A673 (cell line): Measurements from ENCODE around the gene PDCD7.

Experiments
- EZH2 ChIP-seq: fragments of 200-600 bp; sonication (generic); IDR thresholded peaks from 2 replicates; pipeline ENCODE4 v1.6.1; 2017; ENCODE audit warnings: borderline replicate concordance, low read depth, mild to moderate bottlenecking, mixed read lengths, antibody characterized with exemption, low read length; ENCODE audit not compliant: poor library complexity, severe bottlenecking
- TF ChIP-seq, protein P1 (sequence below): fragments of 300-800, 200-600 bp; sonication (generic); conservative IDR thresholded peaks from 2 replicates; pipeline ENCODE4 v1.5.1; 2017; ENCODE audit warnings: low read depth, mild to moderate bottlenecking, antibody characterized with exemption, low read length, moderate library complexity, mixed read lengths

DNA sequence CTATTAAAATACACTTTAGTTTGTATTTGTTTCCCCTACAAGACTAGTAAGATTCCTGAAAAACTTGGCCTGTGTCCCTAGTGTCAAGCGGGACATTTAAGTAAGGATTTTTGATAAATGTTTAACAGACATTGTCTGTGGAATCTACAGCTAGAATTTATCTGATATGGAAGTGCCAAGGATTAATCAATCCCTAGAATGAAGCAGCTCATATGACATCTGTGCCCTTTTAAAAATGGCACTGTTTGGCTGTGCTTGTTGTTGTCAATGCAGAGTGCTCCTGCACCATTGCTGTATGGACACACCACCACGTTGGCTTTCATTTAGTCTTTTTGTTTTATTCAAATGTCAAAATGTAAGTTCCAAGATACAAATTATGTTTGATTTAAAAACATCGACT, 14.3 kb upstream of the PDCD7 start:
- no peak for TF ChIP-seq EZH2
- TF ChIP-seq, protein P1, sequence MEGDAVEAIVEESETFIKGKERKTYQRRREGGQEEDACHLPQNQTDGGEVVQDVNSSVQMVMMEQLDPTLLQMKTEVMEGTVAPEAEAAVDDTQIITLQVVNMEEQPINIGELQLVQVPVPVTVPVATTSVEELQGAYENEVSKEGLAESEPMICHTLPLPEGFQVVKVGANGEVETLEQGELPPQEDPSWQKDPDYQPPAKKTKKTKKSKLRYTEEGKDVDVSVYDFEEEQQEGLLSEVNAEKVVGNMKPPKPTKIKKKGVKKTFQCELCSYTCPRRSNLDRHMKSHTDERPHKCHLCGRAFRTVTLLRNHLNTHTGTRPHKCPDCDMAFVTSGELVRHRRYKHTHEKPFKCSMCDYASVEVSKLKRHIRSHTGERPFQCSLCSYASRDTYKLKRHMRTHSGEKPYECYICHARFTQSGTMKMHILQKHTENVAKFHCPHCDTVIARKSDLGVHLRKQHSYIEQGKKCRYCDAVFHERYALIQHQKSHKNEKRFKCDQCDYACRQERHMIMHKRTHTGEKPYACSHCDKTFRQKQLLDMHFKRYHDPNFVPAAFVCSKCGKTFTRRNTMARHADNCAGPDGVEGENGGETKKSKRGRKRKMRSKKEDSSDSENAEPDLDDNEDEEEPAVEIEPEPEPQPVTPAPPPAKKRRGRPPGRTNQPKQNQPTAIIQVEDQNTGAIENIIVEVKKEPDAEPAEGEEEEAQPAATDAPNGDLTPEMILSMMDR: no peak
